ENCODE results near the gene PTPN1.

DNA sequence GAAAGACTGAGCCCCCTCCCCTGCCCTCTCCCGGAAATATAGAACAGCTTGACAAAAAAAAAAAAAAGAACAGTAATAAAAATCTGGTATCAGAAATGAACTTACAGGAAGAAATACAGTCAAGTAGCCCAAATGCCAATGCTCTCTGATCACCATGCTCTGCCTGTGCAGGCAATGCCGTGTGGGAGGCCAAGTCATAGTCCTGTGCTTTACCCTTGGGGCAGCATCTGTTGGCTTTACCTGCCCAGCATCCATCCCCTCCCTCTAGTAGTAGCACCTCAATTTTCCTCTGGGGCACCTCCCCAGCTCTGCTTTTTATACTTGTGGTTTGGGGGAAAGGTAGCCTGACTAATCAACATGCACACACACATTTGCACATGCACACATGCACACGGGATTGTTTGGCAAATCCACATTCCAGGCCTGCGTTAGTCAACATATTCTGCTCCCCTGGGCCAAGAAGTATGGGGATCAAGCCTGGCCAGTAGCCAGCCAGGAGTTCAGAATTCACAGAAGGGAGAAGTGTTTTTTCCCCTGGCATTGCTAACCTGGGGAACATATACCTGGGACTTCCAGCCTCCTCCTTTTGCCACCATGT is 111.0 kb downstream of the PTPN1 start:
- TF ChIP-seq, protein P1, sequence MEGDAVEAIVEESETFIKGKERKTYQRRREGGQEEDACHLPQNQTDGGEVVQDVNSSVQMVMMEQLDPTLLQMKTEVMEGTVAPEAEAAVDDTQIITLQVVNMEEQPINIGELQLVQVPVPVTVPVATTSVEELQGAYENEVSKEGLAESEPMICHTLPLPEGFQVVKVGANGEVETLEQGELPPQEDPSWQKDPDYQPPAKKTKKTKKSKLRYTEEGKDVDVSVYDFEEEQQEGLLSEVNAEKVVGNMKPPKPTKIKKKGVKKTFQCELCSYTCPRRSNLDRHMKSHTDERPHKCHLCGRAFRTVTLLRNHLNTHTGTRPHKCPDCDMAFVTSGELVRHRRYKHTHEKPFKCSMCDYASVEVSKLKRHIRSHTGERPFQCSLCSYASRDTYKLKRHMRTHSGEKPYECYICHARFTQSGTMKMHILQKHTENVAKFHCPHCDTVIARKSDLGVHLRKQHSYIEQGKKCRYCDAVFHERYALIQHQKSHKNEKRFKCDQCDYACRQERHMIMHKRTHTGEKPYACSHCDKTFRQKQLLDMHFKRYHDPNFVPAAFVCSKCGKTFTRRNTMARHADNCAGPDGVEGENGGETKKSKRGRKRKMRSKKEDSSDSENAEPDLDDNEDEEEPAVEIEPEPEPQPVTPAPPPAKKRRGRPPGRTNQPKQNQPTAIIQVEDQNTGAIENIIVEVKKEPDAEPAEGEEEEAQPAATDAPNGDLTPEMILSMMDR (IDR thresholded peaks at IDR 0.05) = no peak
- no peak for TF ChIP-seq POLR2A (IDR thresholded peaks at IDR 0.05)

All from Peyer's patch (tissue), 4 donors.